Osteocyte (in vitro differentiated cells): ENCODE results near the gene CD1D. TPM values are rescaled to one million over a fixed set of nuclear protein-coding genes. Genes with fewer than 3 reads are reported as not detected.

ENCODE experiments used
- DNase-seq: peaks from one replicate; pipeline ENCODE4 v3.0.0; 2021; ENCODE audit warnings: mixed read lengths; ENCODE audit not compliant: unreplicated experiment; ENCODE audit errors: extremely low spot score
- H3K27ac Mint-ChIP-seq: one replicate; pipeline ENCODE4 v1.8.0; 2021; ENCODE audit warnings: mild to moderate bottlenecking, mixed read lengths; ENCODE audit not compliant: unreplicated experiment
- H3K27me3 Mint-ChIP-seq: one replicate; pipeline ENCODE4 v1.8.0; 2021; ENCODE audit warnings: mixed read lengths; ENCODE audit not compliant: unreplicated experiment
- H3K36me3 Mint-ChIP-seq: one replicate; pipeline ENCODE4 v1.8.0; 2021; ENCODE audit warnings: mixed read lengths; ENCODE audit not compliant: unreplicated experiment
- H3K4me1 Mint-ChIP-seq: one replicate; pipeline ENCODE4 v1.8.0; 2021; ENCODE audit warnings: mixed read lengths; ENCODE audit not compliant: unreplicated experiment
- H3K4me3 Mint-ChIP-seq: one replicate; pipeline ENCODE4 v1.8.0; 2021; ENCODE audit warnings: mild to moderate bottlenecking, moderate library complexity, mixed read lengths; ENCODE audit not compliant: unreplicated experiment
- H3K9me3 Mint-ChIP-seq: one replicate; pipeline ENCODE4 v1.8.0; 2021; ENCODE audit warnings: mixed read lengths; ENCODE audit not compliant: unreplicated experiment
- long read RNA-seq: library from polyadenylated mRNA; unstranded; transcript quantifications from one replicate; pipeline ENCODE4 v2.0.0, GENCODE V29; 2021
- total RNA-seq: library from RNA; stranded (reverse); gene quantifications from 2 replicates; pipeline ENCODE4 v1.2.1, GENCODE V29; 2021
- TF ChIP-seq, protein P1 (sequence below): fragments of 200-600 bp; sonication (generic); IDR thresholded peaks from 2 replicates; pipeline ENCODE4 v1.5.0; 2021; ENCODE audit warnings: antibody characterized with exemption, mild to moderate bottlenecking, moderate library complexity

Gene CD1D
- total RNA-seq, result not detected in 2 replicates
- long read RNA-seq, result 0 reads

DNA sequence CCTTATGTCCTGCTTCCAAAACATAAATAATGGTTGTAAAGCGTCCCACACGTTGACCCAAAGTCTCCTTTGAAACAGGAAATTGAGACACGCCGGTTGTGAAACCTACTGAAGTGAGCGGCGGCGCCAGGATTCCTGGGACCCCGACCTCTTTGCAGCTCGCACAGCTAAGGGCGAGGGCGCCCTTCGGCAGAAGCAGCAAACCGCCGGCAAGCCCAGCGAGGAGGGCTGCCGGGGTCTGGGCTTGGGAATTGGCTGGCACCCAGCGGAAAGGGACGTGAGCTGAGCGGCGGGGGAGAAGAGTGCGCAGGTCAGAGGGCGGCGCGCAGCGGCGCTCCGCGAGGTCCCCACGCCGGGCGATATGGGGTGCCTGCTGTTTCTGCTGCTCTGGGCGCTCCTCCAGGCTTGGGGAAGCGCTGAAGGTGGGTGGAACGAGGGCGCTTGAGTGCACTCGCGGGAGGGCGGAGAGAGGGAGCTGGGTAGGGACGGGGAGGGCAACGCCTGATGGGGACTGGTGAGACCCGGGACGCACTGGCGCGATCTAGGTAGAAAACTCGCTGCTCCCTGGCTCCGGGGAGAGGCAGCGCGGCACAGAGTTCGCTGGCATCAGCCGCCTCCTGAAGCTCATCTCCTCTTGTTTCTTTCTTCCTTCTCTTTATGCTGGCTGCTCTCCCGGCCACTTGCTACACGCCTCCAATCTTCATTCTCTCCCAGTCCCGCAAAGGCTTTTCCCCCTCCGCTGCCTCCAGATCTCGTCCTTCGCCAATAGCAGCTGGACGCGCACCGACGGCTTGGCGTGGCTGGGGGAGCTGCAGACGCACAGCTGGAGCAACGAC, at the start of gene CD1D:
Gene CD1D (plus strand): TSS at position 155 of the 836 bp plus-strand sequence. CDS start 207 bp downstream, at position 362.
- Mint-ChIP-seq H3K4me3 (peak within 1 kb of the TSS; percentile 70), H3K36me3 (no peaks in the 10 kb centered on the region), H3K4me1 (peaks cover 15% of the 10 kb centered on the region), H3K27me3 (peaks cover 73% of the 10 kb centered on the region), H3K9me3 (no peaks in the 10 kb centered on the region), H3K27ac (no peak within 1 kb of the TSS)
- DNase-seq, result no peak
- TF ChIP-seq, protein P1, sequence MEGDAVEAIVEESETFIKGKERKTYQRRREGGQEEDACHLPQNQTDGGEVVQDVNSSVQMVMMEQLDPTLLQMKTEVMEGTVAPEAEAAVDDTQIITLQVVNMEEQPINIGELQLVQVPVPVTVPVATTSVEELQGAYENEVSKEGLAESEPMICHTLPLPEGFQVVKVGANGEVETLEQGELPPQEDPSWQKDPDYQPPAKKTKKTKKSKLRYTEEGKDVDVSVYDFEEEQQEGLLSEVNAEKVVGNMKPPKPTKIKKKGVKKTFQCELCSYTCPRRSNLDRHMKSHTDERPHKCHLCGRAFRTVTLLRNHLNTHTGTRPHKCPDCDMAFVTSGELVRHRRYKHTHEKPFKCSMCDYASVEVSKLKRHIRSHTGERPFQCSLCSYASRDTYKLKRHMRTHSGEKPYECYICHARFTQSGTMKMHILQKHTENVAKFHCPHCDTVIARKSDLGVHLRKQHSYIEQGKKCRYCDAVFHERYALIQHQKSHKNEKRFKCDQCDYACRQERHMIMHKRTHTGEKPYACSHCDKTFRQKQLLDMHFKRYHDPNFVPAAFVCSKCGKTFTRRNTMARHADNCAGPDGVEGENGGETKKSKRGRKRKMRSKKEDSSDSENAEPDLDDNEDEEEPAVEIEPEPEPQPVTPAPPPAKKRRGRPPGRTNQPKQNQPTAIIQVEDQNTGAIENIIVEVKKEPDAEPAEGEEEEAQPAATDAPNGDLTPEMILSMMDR, result no peak

DNA sequence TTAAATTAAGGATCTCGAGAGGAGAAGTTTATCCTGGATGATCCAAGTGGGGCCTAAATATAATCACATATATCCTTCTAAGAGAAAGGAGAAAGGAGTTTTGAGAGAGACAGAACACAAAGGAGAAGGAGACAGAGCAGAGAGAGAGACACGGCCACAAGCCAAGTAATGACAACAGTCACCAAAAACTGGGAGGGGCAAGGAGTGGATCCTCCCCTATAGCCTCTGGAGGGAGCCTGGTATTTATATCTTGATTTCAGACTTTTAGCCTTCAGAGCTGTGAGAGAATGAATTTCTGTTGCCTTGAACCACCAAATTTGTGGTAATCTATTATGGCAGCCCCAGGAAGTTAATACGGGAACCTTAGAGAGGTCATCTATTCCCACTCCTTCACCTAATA, 49.5 kb upstream of the CD1D start:
- Mint-ChIP-seq H3K36me3 (no peaks in the 10 kb centered on the region), H3K9me3 (no peaks in the 10 kb centered on the region), H3K4me1 (no peaks in the 10 kb centered on the region), H3K4me3 (no peak overlapping the region), H3K27me3 (peaks cover 42% of the 10 kb centered on the region), H3K27ac (no peak overlapping the region)
- TF ChIP-seq, protein P1, result no peak
- DNase-seq, result no peak

DNA sequence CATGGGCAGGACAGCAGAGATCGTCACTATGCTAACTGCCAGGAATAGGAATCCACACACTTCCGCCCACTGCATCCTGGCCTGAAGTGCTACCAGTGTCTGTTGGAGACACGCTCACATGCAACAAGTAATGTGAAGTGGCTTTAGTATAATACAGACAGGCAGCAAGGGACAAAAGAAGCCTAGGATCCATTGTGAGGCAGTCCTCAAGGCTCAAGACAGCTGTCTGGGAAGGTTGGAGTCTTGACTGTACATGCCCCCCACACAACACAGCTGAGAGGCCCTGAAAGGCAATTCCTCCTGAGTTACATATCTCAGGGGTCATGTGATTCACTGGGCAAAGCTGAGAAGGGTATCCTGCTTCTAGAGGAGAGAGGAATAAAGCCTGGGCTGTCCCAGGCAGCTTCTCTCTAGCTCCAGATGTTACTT, 39.9 kb upstream of the CD1D start:
- DNase-seq, result no peak
- Mint-ChIP-seq H3K36me3 (no peaks in the 10 kb centered on the region), H3K27me3 (peaks cover 10% of the 10 kb centered on the region), H3K4me3 (no peak overlapping the region), H3K9me3 (no peaks in the 10 kb centered on the region), H3K4me1 (peaks cover 9% of the 10 kb centered on the region), H3K27ac (no peak overlapping the region)
- TF ChIP-seq, protein P1, result no peak

DNA sequence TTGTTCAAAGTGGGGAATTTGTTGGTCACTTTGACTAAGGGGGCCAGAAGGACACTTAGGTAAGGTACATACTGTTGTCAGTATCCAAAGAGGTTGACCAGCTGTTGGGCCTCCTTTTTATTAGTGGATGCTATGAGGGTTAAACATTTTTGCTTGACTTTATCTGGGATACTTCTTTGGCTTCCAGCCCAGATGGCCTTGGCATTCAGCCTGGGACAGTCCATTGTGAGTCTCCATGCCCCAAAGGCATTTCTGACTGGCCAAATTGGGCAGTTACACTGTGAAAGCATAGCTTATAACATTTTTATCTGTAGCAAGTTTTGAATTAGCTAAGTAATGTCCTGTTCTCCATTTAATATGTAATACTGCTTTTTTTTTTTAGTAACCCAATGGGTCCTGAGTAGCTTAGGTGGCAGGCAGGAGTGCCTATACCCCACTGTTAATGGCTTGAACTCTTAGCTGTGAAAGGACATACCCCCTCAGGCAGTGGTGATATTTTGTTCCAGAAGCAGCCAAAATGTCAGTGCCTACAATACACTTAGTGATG, 35.4 kb upstream of the CD1D start:
- H3K4me3 Mint-ChIP-seq, result no peak overlapping the region
- DNase-seq, result no peak
- peaks cover 8% of the 10 kb centered on the region for H3K27me3 Mint-ChIP-seq
- no peaks in the 10 kb centered on the region for H3K9me3 Mint-ChIP-seq
- H3K4me1 Mint-ChIP-seq, result peaks cover 28% of the 10 kb centered on the region
- H3K27ac Mint-ChIP-seq, result peak overlapping the region; percentile 27
- TF ChIP-seq, protein P1, result no peak
- no peaks in the 10 kb centered on the region for H3K36me3 Mint-ChIP-seq

DNA sequence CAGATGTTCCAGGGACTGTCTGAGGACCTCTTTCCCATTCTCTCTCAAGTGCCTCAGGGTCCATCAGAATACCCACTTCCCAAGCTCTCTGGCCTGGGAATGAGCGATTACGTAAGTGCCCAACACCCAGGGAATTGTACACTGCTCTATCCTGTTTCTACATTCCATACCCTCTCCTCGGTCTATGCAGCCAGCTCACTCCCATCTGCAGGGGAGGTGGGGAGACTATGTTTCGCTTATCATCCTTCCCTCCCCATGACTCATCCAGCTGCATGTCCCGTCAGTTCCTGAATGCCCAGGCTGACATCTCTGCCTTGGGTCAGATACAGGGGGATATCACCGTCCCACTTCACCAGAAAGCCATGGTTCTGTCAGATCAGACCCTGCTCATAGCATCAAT, 34.5 kb upstream of the CD1D start:
- Mint-ChIP-seq H3K27ac (peak overlapping the region; percentile 55), H3K36me3 (no peaks in the 10 kb centered on the region), H3K9me3 (no peaks in the 10 kb centered on the region), H3K4me1 (peaks cover 30% of the 10 kb centered on the region), H3K27me3 (peaks cover 5% of the 10 kb centered on the region), H3K4me3 (no peak overlapping the region)
- DNase-seq, result no peak
- TF ChIP-seq, protein P1, result no peak
